ENCODE results near the gene SLC44A1. TPM values are rescaled to one million over a fixed set of nuclear protein-coding genes. Genes with fewer than 3 reads are reported as not detected.

The SLC44A1 gene
- total and polyA plus RNA-seq, 9 donors: 12.4 to 20.8 (median 15.5) TPM

DNA sequence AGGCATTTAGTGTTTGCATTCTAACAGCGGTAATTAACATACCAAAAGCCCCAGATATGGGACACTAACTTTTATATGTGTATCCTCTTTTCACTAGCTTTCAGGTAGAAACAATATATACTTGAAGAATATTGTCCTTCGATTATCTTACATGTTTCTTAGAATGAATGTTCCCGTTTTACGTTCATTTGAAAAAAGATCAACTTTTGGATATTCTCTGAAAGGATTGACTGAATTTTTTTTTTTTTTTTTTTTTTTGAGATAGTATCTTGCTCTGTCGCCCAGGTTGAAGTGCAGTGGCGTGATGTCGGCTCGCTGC lies 171.2 kb downstream of the SLC44A1 start:
- Histone ChIP-seq H3K4me1 (ENCODE audit: control insufficient read depth, insufficient read depth, low read length) (peaks cover 2% of the 10 kb centered on the region), H3K36me3 (ENCODE audit: control insufficient read depth, insufficient read depth, low read length) (no peaks in the 10 kb centered on the region), H3K9me3 (replicated peaks; ENCODE audit: control insufficient read depth, low read depth, low read length) (peaks cover 7% of the 10 kb centered on the region), H3K27ac (ENCODE audit: low read length) (no peak overlapping the region), H3K27me3 (ENCODE audit: control insufficient read depth, insufficient read depth, low read length) (no peaks in the 10 kb centered on the region), H3K4me3 (ENCODE audit: low read length) (no peak overlapping the region)
- 83% methylated on average over 2 of the region's 8 CpGs for WGBS (ENCODE audit: insufficient coverage)
- no peak for DNase-seq

DNA sequence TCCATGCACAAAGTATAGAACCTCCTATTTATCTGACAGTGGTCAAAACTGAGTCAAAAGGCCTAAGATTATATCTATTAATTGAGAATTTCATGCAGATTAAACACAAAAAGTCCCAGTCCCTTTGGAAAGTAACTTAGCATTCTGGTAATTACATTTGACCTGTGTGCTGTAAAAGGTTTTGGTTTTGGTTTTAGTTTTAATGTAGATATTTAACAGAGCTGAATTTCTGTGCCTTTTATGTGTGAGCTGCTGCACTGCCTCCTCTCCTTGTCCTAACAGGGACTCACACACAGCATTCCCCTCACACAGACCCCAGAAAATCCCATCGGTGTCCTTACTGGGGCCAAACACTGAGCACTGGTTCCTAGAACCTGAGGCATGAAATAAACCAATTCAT lies 172.4 kb downstream of the SLC44A1 start:
- H3K27me3 ChIP-seq (ENCODE audit: control insufficient read depth, insufficient read depth, low read length): no peaks in the 10 kb centered on the region
- no CpG with 5 or more reads among the region's 1 CpG for WGBS (ENCODE audit: insufficient coverage)
- H3K4me3 ChIP-seq (ENCODE audit: low read length): no peak overlapping the region
- peaks cover 1% of the 10 kb centered on the region for H3K9me3 ChIP-seq (replicated peaks; ENCODE audit: control insufficient read depth, low read depth, low read length)
- no peaks in the 10 kb centered on the region for H3K36me3 ChIP-seq (ENCODE audit: control insufficient read depth, insufficient read depth, low read length)
- no peak for DNase-seq
- peaks cover 2% of the 10 kb centered on the region for H3K4me1 ChIP-seq (ENCODE audit: control insufficient read depth, insufficient read depth, low read length)
- H3K27ac ChIP-seq (ENCODE audit: low read length): no peak overlapping the region

DNA sequence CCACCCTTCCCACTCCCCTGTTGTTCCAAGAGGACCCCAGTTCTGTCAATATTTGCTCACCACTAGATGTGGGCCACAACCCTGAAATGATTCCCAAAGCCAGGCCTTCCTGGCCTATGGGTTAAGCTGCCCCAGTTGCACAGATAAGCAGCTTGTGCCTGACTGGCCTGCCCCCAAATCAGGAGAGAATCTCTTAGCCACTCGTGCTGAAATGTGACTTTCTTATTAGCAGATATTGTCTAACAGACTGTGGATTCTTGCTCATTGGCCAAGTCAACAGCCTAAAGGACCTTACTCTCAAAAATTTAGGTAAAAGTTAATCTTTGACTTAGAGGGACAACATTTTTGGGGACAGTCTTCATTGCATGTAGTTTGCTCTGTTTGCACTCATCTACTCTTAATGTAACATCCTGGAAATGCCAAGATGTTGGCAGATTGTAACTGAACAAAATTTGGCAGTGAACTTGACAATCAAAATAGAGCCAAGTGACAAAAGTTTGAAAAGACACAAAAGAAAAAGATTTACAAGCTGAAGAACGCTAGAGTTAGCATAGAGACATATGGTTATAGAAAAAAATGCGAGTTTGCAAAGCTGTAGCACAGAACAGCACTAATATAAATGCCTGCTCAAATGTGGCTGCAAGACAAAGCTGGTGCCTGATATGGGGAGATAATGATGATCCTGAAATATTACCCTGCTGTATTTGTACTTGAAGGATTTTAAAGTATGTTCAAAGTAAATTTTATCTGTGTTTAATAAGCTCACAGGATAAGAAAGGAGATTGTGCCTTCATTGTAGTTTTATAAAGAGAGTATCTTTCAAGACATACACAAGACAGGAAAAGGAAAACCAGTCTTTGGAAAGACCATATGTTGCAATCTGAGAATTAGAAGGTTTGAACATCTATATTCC lies 174.4 kb downstream of the SLC44A1 start:
- no peaks in the 10 kb centered on the region for H3K9me3 ChIP-seq (replicated peaks; ENCODE audit: control insufficient read depth, low read depth, low read length)
- no peaks in the 10 kb centered on the region for H3K36me3 ChIP-seq (ENCODE audit: control insufficient read depth, insufficient read depth, low read length)
- no peak overlapping the region for H3K4me3 ChIP-seq (ENCODE audit: low read length)
- 82% methylated on average over 2 of the region's 3 CpGs for WGBS (ENCODE audit: insufficient coverage)
- H3K27me3 ChIP-seq (ENCODE audit: control insufficient read depth, insufficient read depth, low read length): no peaks in the 10 kb centered on the region
- no peak overlapping the region for H3K27ac ChIP-seq (ENCODE audit: low read length)
- DNase-seq: no peak
- H3K4me1 ChIP-seq (ENCODE audit: control insufficient read depth, insufficient read depth, low read length): peaks cover 2% of the 10 kb centered on the region

DNA sequence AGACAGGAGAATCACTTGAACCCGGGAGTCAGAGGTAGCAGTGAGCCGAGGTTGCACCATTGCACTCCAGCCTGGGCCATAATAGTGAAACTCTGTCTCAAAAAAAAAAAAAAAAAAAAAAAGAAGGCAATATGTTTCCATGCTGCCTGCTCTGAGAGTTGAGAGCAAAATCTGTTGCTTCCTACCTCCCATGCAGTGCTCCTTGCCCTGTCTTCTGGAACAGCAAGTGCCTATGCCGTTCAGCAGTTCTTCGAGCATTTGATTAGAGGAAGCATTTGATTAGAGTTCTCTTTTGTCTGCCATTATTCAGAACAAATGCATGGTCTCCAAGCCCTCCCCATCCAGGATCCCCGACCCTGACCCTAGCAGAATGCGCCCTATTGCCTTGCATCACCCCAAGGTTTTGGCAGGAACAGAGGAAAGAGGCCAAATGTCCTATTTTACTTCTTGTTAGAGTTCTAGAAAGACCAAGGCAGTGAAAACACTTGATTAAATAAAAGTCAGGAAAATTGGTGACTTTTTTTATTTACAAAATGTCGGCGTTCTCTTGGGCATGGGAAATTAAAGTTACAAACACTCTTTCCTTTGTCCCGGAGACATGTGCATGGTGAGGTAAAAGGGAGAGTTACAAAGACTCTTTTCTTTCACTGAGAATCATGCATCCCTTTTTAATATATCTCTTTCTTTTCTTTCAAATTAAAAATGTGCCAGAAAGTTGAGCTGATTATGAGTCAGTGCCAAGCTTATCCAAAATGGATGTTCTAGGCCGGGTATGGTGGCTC lies 175.6 kb downstream of the SLC44A1 start:
- Histone ChIP-seq H3K9me3 (replicated peaks; ENCODE audit: control insufficient read depth, low read depth, low read length) (no peaks in the 10 kb centered on the region), H3K27me3 (ENCODE audit: control insufficient read depth, insufficient read depth, low read length) (no peaks in the 10 kb centered on the region), H3K4me1 (ENCODE audit: control insufficient read depth, insufficient read depth, low read length) (peaks cover 2% of the 10 kb centered on the region), H3K36me3 (ENCODE audit: control insufficient read depth, insufficient read depth, low read length) (no peaks in the 10 kb centered on the region), H3K27ac (ENCODE audit: low read length) (no peak overlapping the region), H3K4me3 (ENCODE audit: low read length) (no peak overlapping the region)
- DNase-seq: no peak
- 93% methylated on average over 3 of the region's 10 CpGs for WGBS (ENCODE audit: insufficient coverage)

DNA sequence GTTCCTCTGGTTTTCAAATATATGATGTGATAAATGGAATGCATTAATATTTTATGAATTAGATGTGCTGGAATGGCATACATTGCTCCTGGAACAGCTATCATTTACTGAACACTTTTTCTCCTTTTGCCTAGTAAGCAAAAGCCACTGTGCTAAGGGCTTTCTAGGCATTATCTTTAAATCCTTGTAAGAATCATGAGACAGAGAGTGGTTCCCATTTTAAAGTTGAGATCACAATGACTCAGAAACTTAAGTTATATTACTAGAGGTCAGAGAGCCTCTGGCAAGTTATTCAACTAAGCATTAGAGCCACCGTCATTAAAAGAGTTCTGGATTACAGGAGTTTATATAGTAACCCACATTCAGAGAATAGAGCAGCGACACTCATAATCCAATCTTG lies 176.7 kb downstream of the SLC44A1 start:
- 80% methylated on average over 1 of the region's 2 CpGs for WGBS (ENCODE audit: insufficient coverage)
- no peak overlapping the region for H3K27ac ChIP-seq (ENCODE audit: low read length)

DNA sequence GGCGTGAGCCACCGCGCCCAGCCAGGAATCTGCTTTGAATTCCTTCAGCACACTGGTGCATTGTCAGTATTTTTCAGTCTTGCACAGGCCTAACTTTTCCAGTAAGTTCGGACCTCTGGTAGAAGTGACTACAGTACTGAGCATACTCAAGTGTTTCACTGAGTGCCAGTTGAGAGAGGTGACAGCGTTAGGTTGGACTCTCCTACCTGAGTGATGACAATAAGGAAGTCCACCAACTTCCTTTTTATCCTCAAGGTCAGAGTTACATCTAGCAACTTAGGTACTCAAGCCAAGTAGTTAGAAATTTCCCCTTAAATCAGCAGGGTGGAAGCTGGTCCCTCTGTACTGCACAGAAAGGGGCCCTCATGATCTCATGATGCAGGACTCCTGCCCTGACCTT lies 177.4 kb downstream of the SLC44A1 start:
- H3K9me3 ChIP-seq (replicated peaks; ENCODE audit: control insufficient read depth, low read depth, low read length): no peaks in the 10 kb centered on the region
- no peaks in the 10 kb centered on the region for H3K4me1 ChIP-seq (ENCODE audit: control insufficient read depth, insufficient read depth, low read length)
- no peaks in the 10 kb centered on the region for H3K36me3 ChIP-seq (ENCODE audit: control insufficient read depth, insufficient read depth, low read length)
- H3K4me3 ChIP-seq (ENCODE audit: low read length): no peak overlapping the region
- no peak for DNase-seq
- no peaks in the 10 kb centered on the region for H3K27me3 ChIP-seq (ENCODE audit: control insufficient read depth, insufficient read depth, low read length)
- no peak overlapping the region for H3K27ac ChIP-seq (ENCODE audit: low read length)
- no CpG with 5 or more reads among the region's 5 CpGs for WGBS (ENCODE audit: insufficient coverage)

More for the DNA sequence above, 176.7 kb downstream of the SLC44A1 start:
- H3K4me3 ChIP-seq (ENCODE audit: low read length): no peak overlapping the region
- H3K9me3 ChIP-seq (replicated peaks; ENCODE audit: control insufficient read depth, low read depth, low read length): no peaks in the 10 kb centered on the region
- no peaks in the 10 kb centered on the region for H3K36me3 ChIP-seq (ENCODE audit: control insufficient read depth, insufficient read depth, low read length)
- H3K27me3 ChIP-seq (ENCODE audit: control insufficient read depth, insufficient read depth, low read length): no peaks in the 10 kb centered on the region
- H3K4me1 ChIP-seq (ENCODE audit: control insufficient read depth, insufficient read depth, low read length): no peaks in the 10 kb centered on the region
- DNase-seq: no peak

DNA sequence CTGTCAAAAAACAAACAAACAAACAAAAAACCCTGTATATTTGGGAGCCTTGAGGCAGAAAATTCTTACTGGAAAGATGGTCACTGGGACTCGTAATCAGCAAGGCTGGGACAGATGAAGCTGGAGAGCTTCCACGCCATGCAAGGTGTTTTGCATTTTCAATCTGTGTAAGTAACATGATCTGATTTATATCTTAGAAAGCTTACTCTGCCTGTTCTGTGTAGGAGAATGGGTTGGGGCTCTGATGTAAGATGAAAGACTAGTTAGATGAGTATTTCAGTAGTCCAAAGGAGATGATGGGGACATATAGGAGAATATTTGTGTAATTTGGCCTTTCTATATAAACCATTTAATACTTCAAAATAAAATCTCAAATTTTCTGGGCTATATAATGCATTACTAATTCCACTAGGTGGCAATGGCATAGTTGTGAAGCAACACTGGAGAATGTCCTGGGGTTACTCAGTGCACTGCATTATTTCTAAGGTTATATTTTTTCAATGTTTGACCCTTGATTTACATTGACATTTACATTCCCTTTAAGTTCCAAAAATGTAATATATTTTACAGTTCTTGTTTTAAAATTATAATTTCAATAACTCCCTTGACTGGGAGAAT lies 181.5 kb downstream of the SLC44A1 start:
- no peak overlapping the region for H3K27ac ChIP-seq (ENCODE audit: low read length)
- H3K4me1 ChIP-seq (ENCODE audit: control insufficient read depth, insufficient read depth, low read length): no peaks in the 10 kb centered on the region
- no peaks in the 10 kb centered on the region for H3K36me3 ChIP-seq (ENCODE audit: control insufficient read depth, insufficient read depth, low read length)
- no peaks in the 10 kb centered on the region for H3K9me3 ChIP-seq (replicated peaks; ENCODE audit: control insufficient read depth, low read depth, low read length)
- no peak for DNase-seq
- no peak overlapping the region for H3K4me3 ChIP-seq (ENCODE audit: low read length)
- WGBS (ENCODE audit: insufficient coverage): 50% methylated on average over 2 of the region's 2 CpGs
- H3K27me3 ChIP-seq (ENCODE audit: control insufficient read depth, insufficient read depth, low read length): no peaks in the 10 kb centered on the region

DNA sequence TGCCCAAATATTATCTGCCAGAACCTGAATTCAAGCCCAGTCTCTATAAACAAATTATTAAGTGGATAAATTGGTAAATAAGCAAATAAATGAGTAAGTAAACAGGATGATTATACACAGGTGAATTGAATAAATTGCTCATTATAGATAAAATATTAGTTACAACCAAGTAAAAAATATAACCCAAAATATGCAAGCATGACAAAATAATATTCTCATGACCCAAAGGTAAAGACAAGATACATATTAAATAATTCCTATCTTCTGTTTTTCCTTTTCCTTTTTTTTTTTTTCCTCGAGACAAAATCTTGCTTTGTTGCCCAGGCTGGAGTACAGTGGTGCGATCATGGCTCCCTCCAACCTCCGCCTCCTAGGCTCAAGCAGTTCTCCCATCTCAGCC lies 182.2 kb downstream of the SLC44A1 start:
- no peak for DNase-seq
- WGBS (ENCODE audit: insufficient coverage): no CpG with 5 or more reads among the region's 3 CpGs
- Histone ChIP-seq H3K9me3 (replicated peaks; ENCODE audit: control insufficient read depth, low read depth, low read length) (no peaks in the 10 kb centered on the region), H3K36me3 (ENCODE audit: control insufficient read depth, insufficient read depth, low read length) (no peaks in the 10 kb centered on the region), H3K27me3 (ENCODE audit: control insufficient read depth, insufficient read depth, low read length) (no peaks in the 10 kb centered on the region), H3K27ac (ENCODE audit: low read length) (no peak overlapping the region), H3K4me3 (ENCODE audit: low read length) (no peak overlapping the region), H3K4me1 (ENCODE audit: control insufficient read depth, insufficient read depth, low read length) (no peaks in the 10 kb centered on the region)

DNA sequence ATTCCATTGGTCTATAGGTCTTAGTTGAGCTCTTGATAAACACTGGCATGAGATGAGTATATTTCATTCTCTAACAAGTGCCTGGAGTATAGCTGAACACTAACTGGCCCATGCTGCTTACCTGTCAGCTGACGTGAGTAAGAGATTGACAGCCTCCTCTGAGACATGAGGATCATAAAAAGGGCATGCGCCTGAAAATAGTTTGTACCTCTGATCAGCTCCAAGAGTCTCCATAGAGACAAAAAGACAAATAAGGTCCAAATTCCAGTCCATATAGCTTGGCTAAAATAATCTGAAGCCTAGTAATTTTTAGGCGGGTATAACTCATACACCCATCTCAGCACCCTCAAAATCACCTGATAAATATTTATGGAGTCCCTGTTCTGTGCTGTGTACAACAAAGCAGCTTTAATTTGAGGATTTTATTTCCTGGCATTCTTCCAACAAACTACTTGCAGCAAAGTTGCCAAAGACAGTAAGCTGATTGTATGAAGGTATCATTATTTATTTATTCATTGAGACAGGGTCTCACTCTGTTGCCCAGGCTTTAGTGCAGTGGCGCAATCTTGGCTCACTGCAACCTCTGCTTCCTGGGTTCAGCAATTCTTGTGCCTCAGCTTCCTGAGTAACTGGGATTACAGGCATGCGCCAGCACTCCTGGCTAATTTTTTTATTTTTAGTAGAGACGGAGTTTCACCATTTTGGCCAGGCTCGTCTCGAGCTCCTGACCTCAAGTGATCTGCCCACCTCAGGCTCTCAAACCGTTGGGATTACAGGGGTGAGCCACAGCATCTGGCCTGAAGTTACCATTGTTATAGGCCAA lies 187.2 kb downstream of the SLC44A1 start:
- no peaks in the 10 kb centered on the region for H3K27me3 ChIP-seq (ENCODE audit: control insufficient read depth, insufficient read depth, low read length)
- no peak for DNase-seq
- 47% methylated on average over 2 of the region's 9 CpGs for WGBS (ENCODE audit: insufficient coverage)
- H3K4me1 ChIP-seq (ENCODE audit: control insufficient read depth, insufficient read depth, low read length): no peaks in the 10 kb centered on the region
- no peaks in the 10 kb centered on the region for H3K36me3 ChIP-seq (ENCODE audit: control insufficient read depth, insufficient read depth, low read length)
- H3K4me3 ChIP-seq (ENCODE audit: low read length): no peak overlapping the region
- no peak overlapping the region for H3K27ac ChIP-seq (ENCODE audit: low read length)
- H3K9me3 ChIP-seq (replicated peaks; ENCODE audit: control insufficient read depth, low read depth, low read length): no peaks in the 10 kb centered on the region
